ENCODE results near the gene ACOT2.
"Not testable (repeated sequence)": the region's sequence is repeated elsewhere in the genome, so short reads cannot be mapped to it uniquely, and the experiment has no call there.

- TF ChIP-seq CTCF, POLR2A (IDR thresholded peaks at IDR 0.05): not testable (repeated sequence)
These were observed 19.9 kb upstream of the ACOT2 start for GRCh38 chr14:73549097-73549496.

Data from testis (tissue), 2 donors.